ENCODE results near the gene UFD1.
A peak's percentile ranks its signal among the peaks of the same experiment; 100 is the strongest.

Gene UFD1

GRCh38 chr22:19422440-19423301 is 56.3 kb downstream of the UFD1 start:
- DNase-seq (ENCODE audit: low spot score), result no peak

DNA sequence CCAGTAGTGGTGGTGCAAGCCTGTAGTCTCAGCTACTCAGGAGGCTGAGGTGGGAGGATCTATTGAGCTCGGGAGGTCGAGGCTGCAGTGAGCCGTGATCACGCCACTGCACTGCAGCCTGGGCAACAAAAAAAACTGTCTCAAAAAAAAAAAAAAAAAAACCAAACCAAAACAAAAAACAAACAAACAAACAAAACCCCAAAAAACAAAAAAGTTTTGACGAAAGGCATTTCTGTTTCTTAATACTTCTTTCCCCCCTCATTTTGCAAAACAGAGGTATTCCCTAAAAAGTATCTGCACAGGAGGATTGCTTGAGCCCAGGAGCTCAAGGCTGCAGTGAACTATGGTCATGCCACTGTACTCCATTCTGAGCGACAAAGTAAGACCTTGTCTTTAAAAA is 58.7 kb downstream of the UFD1 start:
- DNase-seq (ENCODE audit: low spot score), result no peak

DNA sequence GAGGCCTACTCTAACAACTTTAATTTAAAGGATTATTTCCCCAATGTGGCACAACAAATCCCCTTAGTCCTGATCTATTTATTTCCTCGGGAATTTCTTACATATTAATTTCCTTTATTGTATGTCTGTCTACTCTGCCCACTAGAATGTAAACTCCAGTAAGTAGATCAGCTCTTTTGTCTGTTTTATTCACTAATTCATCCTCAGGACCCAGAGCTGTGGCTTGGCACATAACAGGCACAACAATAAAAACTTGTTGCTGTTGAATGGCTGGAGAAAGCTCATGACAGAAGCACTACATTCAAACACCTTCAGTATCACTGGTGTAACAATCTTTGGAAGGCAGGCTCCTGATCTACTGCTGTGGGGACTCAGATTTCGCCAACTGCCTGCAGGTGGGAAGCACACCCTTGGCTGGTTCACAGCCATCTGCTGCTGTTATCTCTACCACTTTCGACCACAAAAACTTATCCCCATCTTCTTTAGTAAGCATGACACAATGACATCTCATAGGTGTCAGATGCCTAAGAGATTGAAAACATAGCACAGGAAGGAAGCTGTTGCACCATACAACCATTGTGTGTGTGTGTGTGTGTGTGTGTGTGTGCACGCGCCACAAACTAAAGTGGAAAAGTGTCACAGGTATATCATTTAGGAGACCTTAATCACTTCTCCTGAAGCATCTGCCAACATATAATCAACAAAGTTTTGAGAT is 59.4 kb downstream of the UFD1 start:
- peak; percentile 83 for DNase-seq (ENCODE audit: low spot score)

DNA sequence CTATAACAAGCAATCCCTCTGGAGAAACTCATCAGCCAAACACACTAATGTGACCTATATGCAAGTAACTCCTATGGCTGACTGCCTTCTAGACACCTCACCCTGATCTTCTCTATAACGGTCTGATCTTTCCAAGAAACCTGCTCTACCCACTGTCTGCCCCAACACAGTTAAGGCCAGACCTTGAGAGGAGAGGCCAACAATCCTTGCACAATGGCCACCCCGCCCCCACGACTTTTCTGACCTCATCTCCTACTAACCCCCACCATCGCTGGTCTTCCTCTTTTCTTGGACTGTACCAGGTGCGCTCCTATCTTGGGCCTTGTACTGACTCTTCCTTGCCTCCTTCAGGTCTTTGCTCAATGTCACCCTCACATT is 59.9 kb downstream of the UFD1 start:
- no peak for DNase-seq (ENCODE audit: low spot score)

DNA sequence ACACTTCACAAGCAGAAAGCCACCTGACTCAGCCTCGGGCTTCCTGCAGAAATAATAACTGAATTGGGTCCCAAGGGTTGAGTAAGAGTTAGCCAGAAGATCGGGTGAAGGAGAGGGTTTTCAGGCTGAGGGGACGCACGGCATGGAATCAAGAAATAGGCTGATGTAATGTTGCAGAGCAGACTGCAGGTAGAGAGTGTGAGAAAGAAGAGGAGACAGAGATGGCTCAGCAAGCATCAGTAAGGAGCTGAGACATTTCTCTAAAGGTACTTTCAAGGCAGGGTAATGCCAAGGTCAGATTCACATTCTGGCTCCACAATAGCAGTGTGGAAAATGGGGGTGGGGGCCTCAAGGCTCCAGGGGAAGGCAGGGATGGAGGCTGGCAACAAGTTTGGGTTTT is 66.1 kb downstream of the UFD1 start:
- no peak for DNase-seq (ENCODE audit: low spot score)

- no peak for DNase-seq (ENCODE audit: low spot score)
Measured at GRCh38 chr22:19412478-19412877, 66.5 kb downstream of the UFD1 start.

DNA sequence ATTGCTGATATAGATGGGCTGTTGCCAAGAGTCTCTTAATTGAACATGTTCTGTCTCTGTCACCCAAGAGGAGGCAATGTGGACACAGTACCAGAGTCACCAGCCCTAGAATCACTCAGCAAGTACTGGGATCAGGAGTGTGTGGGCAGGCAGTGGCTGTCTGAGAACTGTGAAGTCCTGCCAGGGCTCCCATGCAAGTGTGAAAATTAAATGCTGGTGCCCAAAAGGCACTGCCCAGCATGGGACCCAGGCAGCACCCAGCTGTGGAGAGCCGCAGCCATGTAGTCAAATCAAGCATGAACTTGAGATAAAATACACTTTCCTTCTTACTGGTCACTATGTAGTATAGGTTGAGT is 67.3 kb downstream of the UFD1 start:
- DNase-seq (ENCODE audit: low spot score), result no peak

GRCh38 chr22:19410941-19411689 is 67.9 kb downstream of the UFD1 start:
- no peak for DNase-seq (ENCODE audit: low spot score)

- no peak for DNase-seq (ENCODE audit: low spot score)
Measured at GRCh38 chr22:19407649-19408606, 71.1 kb downstream of the UFD1 start.

DNA sequence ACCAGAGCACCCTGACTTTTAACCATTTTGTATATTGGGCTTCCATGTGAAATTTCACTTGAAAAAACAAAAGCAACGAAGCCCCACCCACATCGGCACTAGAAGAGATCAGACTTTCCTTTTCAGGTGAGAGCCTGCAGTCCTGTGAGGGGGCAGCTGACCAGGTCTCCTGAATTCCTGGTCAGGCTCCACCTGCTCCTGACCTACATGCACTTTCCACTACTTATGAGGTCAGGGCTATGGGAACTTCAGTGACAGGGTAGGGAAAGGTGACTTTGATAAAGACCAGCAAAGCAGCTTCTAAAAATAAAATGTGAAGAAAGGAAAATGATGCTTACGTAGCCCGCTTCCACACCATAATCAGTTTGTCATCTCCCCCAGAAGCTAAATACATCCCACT is 72.1 kb downstream of the UFD1 start:
- no peak for DNase-seq (ENCODE audit: low spot score)

- DNase-seq (ENCODE audit: low spot score), result no peak
Measured at GRCh38 chr22:19406281-19406811, 72.6 kb downstream of the UFD1 start.

DNA sequence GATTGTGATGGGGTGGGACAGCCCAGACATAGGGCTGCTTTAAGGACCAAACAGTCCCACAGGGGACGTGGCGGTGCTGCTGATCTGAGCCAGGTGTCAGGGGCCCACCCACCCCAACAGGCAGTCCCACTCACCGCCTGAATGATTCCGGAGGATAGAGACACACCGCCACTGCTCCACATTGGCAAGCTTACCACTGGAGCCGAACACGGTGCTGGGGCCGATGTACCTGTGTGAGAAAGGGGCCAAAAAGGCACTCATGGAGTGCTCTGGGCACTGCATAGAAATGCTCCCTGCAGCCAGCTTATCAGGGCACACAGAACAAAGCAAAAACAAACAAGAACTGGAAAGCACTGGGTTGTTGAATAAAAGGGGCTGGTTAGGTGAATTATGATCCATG is 73.3 kb downstream of the UFD1 start:
- DNase-seq (ENCODE audit: low spot score), result no peak

DNA sequence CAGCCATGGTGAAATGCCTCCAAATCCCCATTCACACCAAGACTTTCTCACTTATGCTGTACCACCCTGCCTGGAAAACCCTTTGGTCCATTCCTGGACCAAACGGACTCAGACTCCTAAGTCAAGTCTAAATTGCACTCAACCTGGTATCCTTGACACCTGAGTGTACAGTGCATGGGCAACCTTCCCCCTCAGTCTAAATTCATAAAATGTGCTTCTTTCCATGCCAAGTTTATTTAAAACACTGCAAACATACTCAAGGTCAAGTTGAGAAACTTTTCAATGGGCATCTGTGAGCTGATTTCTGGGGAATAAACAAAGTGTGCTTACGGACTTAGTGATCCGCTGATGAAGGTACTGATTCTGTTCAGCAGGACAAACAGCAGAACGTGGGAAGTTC is 73.9 kb downstream of the UFD1 start:
- no peak for DNase-seq (ENCODE audit: low spot score)

DNA sequence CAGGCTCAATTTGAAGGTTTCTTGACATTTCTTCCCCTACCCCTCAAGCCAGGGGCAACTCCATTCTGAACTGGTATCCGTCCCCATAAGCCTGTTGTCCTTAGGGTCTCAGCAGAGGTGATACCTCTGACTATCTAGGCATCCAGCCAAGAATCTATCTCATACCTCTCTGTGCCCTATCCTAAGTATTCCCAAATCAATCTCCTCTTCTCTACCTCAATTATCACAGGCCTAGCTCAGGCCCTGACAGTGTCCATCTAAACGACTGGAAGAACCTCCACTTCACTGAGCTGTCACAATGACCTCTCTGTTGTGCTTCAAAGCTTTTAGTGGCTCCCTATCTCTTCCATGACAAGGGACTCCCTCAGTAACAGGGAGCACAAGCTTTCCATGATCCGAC is 74.3 kb downstream of the UFD1 start:
- DNase-seq (ENCODE audit: low spot score), result no peak

DNA sequence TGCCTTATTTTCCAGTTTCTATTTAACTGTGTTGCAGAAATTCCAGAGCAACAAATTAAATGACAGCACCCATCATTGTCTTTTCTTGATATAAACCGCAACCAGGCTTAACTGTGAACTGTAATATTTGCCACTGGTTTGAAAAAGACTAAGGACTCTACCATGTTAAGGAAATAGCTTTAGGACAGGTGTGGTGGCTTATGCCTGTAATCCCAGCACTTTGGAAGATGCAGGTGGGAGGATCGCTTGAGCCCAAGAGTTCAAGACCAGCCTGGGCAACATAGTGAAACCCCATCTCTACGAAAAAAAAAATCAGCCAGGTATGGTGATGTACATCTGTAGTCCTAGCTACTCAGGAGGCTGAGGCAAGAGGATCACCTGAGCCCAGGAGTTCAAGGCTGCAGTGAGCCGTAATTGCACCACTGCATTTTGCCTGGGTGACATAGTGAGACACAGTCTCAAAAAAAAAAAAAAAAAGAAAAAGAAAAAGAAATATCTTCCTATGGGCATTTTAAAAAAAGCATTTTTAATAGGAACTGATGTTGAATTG is 76.3 kb downstream of the UFD1 start:
- no peak for DNase-seq (ENCODE audit: low spot score)

DNA sequence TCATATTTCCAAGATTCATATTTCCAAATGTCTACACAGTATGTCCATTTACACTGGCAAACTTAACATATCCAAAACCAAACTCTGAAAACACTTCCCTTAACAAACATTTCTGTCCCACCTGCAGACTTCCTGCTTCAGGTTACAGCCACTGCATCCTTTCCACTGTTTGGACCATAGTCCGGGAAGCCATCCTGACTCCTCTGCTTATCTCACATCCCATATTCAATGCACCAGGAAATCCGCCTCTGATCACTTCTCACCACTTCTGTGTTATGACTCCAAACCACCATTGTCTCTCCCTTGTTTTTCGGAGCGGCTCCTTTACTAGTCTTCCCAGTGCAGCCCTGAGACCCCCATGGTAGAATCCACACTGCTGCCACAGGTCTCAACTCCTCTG is 77.5 kb downstream of the UFD1 start:
- no peak for DNase-seq (ENCODE audit: low spot score)

- DNase-seq (ENCODE audit: low spot score), result no peak
Measured at GRCh38 chr22:19400881-19401280, 78.1 kb downstream of the UFD1 start.

All from activated CD4-positive, alpha-beta T cell treated with anti-CD3 and anti-CD28 coated beads, Interleukin-2, Interleukin-4, amounts not matched to agents 100 ng/mL and 50 ng/mL, durations not matched to agents 16 hours and 8 hours (primary cell).